ENCODE data around the gene MYO1B.

DNA sequence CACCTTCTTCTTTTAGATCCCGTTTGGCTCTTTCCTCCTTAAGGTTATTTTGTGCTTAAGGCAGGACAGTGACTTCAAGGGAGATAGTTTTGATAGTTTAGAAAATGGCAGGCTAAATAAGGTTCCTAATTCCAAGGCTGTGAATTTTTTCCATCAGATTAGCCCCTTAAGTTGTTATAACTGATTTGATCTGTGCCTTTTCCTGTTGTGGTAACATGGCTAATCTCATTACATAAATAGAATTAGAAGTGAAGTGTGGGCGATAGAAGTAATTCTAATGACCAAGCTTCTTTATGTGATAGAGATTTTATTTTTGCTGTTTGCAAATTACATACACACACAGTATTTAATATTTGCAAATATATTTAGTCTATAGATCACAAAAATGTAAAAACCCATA lies 102.0 kb downstream of the MYO1B start:
- no peak for TF ChIP-seq POLR2A (IDR thresholded peaks at IDR 0.05; ENCODE audit: low read depth, low read length)
- no peak for TF ChIP-seq TAF1 (IDR thresholded peaks at IDR 0.05; ENCODE audit: low read depth, low read length)
